HG02763 (cell line): ENCODE data around the gene TBC1D22A.

ENCODE experiments used
- ATAC-seq: cut with Tn5 transposase; IDR thresholded peaks from one replicate; pipeline ENCODE4 v1.9.1; 2021; ENCODE audit warnings: mild to moderate bottlenecking, moderate library complexity; ENCODE audit not compliant: unreplicated experiment

The TBC1D22A gene

GRCh38 chr22:47218671-47219070 lies 456.2 kb downstream of the TBC1D22A start:
- no peak for ATAC-seq

- ATAC-seq, result no peak
Observed at GRCh38 chr22:47219789-47220188, 457.3 kb downstream of the TBC1D22A start.

GRCh38 chr22:47220752-47221151 lies 458.3 kb downstream of the TBC1D22A start:
- ATAC-seq, result no peak

DNA sequence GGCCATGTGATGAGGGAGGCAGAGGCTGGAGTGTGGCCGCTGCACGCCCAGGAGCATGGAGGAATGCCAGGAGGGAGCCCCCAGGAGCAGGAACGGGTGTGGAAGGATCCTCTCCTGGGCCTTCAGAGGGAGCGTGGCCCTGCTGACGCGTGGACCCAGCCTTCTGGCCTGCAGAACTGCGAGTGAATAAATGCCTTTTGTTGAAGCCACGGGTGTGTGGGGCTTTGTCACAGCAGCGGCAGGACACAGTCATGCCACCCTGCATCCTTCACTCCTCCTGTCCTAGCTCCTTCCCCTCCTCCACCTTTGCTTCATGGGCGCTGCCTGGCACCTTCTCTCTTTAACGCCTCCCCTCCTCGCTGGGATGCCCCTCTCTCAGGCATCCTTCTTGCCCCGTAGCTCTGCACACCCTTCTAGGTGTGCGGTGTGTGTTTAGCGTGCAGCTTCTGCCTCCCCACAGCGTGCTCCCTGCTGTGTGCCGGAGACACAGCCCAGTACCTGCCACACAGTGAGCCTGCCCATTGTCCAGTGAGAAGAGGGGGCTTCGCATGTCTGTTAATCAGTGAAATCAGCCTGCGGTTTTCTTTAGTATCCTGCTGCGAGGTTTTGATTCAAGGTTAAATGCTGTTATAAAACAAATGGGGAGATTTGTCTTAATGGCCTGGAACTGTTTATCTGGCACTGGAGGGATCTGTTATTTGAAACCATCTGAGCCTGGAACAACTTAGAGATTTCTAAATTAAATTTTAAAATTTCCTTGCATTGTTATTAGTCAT lies 459.6 kb downstream of the TBC1D22A start:
- ATAC-seq, result no peak
